GM12891 (cell line): ENCODE measurements around the gene DHX35.

Source experiments
- POLR2A ChIP-seq: IDR thresholded peaks from 2 replicates; pipeline ENCODE4 v1.6.1; 2011; ENCODE audit warnings: low read depth, low read length, control low read depth
- POLR2AphosphoS5 ChIP-seq: IDR thresholded peaks from 2 replicates; pipeline ENCODE4 v1.6.1; 2011; ENCODE audit warnings: low read depth, low read length, control low read depth

DNA sequence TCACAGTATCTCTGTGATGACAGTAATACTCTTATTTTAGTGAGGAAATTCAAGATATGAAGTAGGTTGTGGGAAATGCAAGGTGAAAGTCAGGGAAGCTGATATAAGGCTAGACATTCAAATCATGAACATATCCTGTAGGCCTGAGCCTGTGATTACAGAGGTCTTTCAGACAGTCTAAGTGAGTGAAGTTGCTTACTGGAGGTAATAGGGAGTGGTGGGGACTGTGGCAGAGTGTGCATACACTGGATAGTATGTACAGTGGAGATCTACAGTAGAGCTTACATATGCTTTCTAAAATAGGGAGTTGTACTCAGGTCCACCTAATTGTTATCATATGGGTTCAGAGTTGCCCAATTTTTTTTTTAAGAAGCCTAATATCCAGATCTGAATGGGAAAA, 3.1 kb downstream of the DHX35 start:
- TF ChIP-seq POLR2A: no peak
- no peak for TF ChIP-seq POLR2AphosphoS5
